Gastrocnemius medialis (tissue), 4 donors: Measurements from ENCODE around the gene NPAS3. TPM values are rescaled to one million over a fixed set of nuclear protein-coding genes. Genes with fewer than 3 reads are reported as not detected.

Experiments used
- ATAC-seq, 2 donors: fragments of 150-250 bp; one replicate each; pipeline ENCODE4 v1.9.1; 2016
- DNase-seq, 2 donors: peaks; one replicate each; pipeline ENCODE4 v3.0.0-alpha.2; 2019
- H3K27ac ChIP-seq, 4 donors: fragments of 200-600 bp; sonication (generic); 1 replicate in 1 of 4; 2 replicates in 3 of 4; pipeline ENCODE4 v1.5.1; 2016 to 2018; ENCODE audit warnings: mild to moderate bottlenecking in 2 of 4, moderate library complexity in 1 of 4
- H3K27me3 ChIP-seq, 3 donors: fragments of 200-600 bp; sonication (generic) in 2 of 3; 1 replicate in 1 of 3; 2 replicates in 2 of 3; pipeline versions ENCODE4 v1.5.1 to v1.6.0; 2016 to 2019; ENCODE audit warnings: mild to moderate bottlenecking in 1 of 3, moderate library complexity in 1 of 3
- H3K36me3 ChIP-seq, 2 donors: fragments of 200-600 bp; sonication (generic) in 1 of 2; one replicate each; pipeline ENCODE4 v1.5.1; 2017 to 2018
- H3K4me1 ChIP-seq, 2 donors: fragments of 200-600 bp; sonication (generic) in 1 of 2; one replicate each; pipeline ENCODE4 v1.5.1; 2016 to 2017; ENCODE audit warnings: mild to moderate bottlenecking in 2 of 2
- H3K4me3 ChIP-seq, 4 donors: fragments of 200-600 bp; sonication (generic) in 3 of 4; 1 replicate in 1 of 4; 2 replicates in 3 of 4; pipeline ENCODE4 v1.5.1; 2016 to 2019; ENCODE audit warnings: mild to moderate bottlenecking in 2 of 4
- H3K9me3 ChIP-seq, 3 donors: fragments of 200-600 bp; sonication (generic) in 2 of 3; 1 replicate in 1 of 3; 2 replicates in 2 of 3; pipeline ENCODE4 v1.5.1; 2016 to 2019
- CTCF ChIP-seq, 5 experiments: fragments of 450-650 bp in 3 of 5; fragments of 200-600 bp in 2 of 5; sonication (generic) in 2 of 5; IDR thresholded peaks in 4 of 5; conservative IDR thresholded peaks in 1 of 5; 1 replicate in 4 of 5; 2 replicates in 1 of 5; pipeline ENCODE4 v1.5.1; 2016 to 2019; ENCODE audit warnings: antibody characterized with exemption in 5 of 5, mild to moderate bottlenecking in 3 of 5, moderate library complexity in 3 of 5
- POLR2A ChIP-seq, 2 donors: fragments of 450-650 bp; IDR thresholded peaks; one replicate each; pipeline ENCODE4 v1.6.1; 2017; ENCODE audit warnings: antibody characterized with exemption in 2 of 2, mild to moderate bottlenecking in 2 of 2, moderate library complexity in 2 of 2
- in situ Hi-C, 4 donors: fragments of 200-750 bp; cut with MboI; loops; one replicate each; pipeline versions ENCODE4 v1.15.0 to v1.8.0; 2017; ENCODE audit warnings: low sequenced_read_pairs in 4 of 4
- intact Hi-C: fragments of 100-400 bp; cut with DNase I; formaldehyde crosslinking; loops from one replicate; pipeline ENCODE4 v1.15.1; 2023; ENCODE audit warnings: low total_unique reads
- total RNA-seq, 4 donors: library from RNA; depleted of rRNA; stranded (reverse); fragments of >200 nt; gene quantifications; one replicate each; pipeline versions ENCODE4 v1.1.0 to v1.2.3, GENCODE V29; 2016

The NPAS3 gene
- total RNA-seq, 4 donors from 2014 or later = 0.82 to 1.00 TPM; not detected in 2

- TF ChIP-seq POLR2A (IDR thresholded peaks at IDR 0.05) = no peak
- TF ChIP-seq CTCF (IDR thresholded peaks at IDR 0.05 in 4 of 5, conservative IDR thresholded peaks at IDR 0.05 in 1 of 5) = no peak
- intact Hi-C loops (no loop called here), in situ Hi-C loops (loop anchor here in 1 of 4 donors (10.0 kb wide), 1 partner anchor 1071 kb away; no protein-coding TSS in a partner anchor)
- no peaks in the 10 kb centered on the region for H3K9me3 ChIP-seq
- no peak for ATAC-seq
- H3K4me1 ChIP-seq = no peaks in the 10 kb centered on the region
- H3K36me3 ChIP-seq = no peaks in the 10 kb centered on the region
- no peak overlapping the region for H3K4me3 ChIP-seq
- no peaks in the 10 kb centered on the region for H3K27me3 ChIP-seq
- no peak for DNase-seq
- H3K27ac ChIP-seq = no peak overlapping the region
Measured at GRCh38 chr14:33786091-33786825, 847.6 kb downstream of the NPAS3 start.

GRCh38 chr14:33788161-33788560, 849.5 kb downstream of the NPAS3 start:
- ATAC-seq = no peak
- Histone ChIP-seq H3K4me3 (no peak overlapping the region), H3K9me3 (no peaks in the 10 kb centered on the region), H3K4me1 (peaks cover 4 to 5% of the 10 kb centered on the region in 2 donors), H3K27ac (no peak overlapping the region), H3K27me3 (no peaks in the 10 kb centered on the region), H3K36me3 (no peaks in the 10 kb centered on the region)
- DNase-seq = no peak
- TF ChIP-seq CTCF (IDR thresholded peaks at IDR 0.05 in 4 of 5, conservative IDR thresholded peaks at IDR 0.05 in 1 of 5) (no peak), POLR2A (IDR thresholded peaks at IDR 0.05) (no peak)
- in situ Hi-C loops (loop anchor here in 1 of 4 donors (10.0 kb wide), 1 partner anchor 1073 kb away; no protein-coding TSS in a partner anchor), intact Hi-C loops (no loop called here)

- Histone ChIP-seq H3K9me3 (no peaks in the 10 kb centered on the region), H3K27me3 (no peaks in the 10 kb centered on the region), H3K27ac (no peak overlapping the region), H3K4me3 (no peak overlapping the region), H3K4me1 (peaks cover 4 to 6% of the 10 kb centered on the region in 2 donors), H3K36me3 (no peaks in the 10 kb centered on the region)
- DNase-seq (no peak), ATAC-seq (no peak)
- TF ChIP-seq POLR2A (IDR thresholded peaks at IDR 0.05) (no peak), CTCF (IDR thresholded peaks at IDR 0.05 in 4 of 5, conservative IDR thresholded peaks at IDR 0.05 in 1 of 5) (no peak)
- intact Hi-C loops = no loop called here
- in situ Hi-C loops = loop anchor here (5.0 to 10.0 kb wide), 2 partner anchors 1214 to 1216 kb away; no protein-coding TSS in a partner anchor
Measured at GRCh38 chr14:33790996-33791395, 852.3 kb downstream of the NPAS3 start.

GRCh38 chr14:33792009-33792719, 853.5 kb downstream of the NPAS3 start:
- Histone ChIP-seq H3K9me3 (no peaks in the 10 kb centered on the region), H3K27ac (no peak overlapping the region), H3K36me3 (no peaks in the 10 kb centered on the region), H3K4me1 (peaks cover 4 to 6% of the 10 kb centered on the region in 2 donors), H3K27me3 (no peaks in the 10 kb centered on the region), H3K4me3 (peak overlapping the region in 1 of 4 donors; percentile 60)
- TF ChIP-seq POLR2A (IDR thresholded peaks at IDR 0.05) = no peak
- TF ChIP-seq CTCF (IDR thresholded peaks at IDR 0.05 in 4 of 5, conservative IDR thresholded peaks at IDR 0.05 in 1 of 5) = no peak
- in situ Hi-C loops (loop anchor here (5.0 to 10.0 kb wide), 2 partner anchors 1215 to 1217 kb away; no protein-coding TSS in a partner anchor), intact Hi-C loops (loop anchor here (1.0 kb wide), 1 partner anchor 1216 kb away; no protein-coding TSS in a partner anchor)
- ATAC-seq = no peak
- DNase-seq = no peak
